NCI-H1930 (cell line): ENCODE data around the gene SULF2.
A peak's percentile ranks its signal among the peaks of the same experiment; 100 is the strongest.

ENCODE experiments used
- DNase-seq, 2 experiments: peaks; one replicate each; lab custom pipeline; 2025; lab: John Stamatoyannopoulos, UW

Gene SULF2

GRCh38 chr20:47711046-47711752, 74.1 kb downstream of the SULF2 start:
- no peak for DNase-seq

DNA sequence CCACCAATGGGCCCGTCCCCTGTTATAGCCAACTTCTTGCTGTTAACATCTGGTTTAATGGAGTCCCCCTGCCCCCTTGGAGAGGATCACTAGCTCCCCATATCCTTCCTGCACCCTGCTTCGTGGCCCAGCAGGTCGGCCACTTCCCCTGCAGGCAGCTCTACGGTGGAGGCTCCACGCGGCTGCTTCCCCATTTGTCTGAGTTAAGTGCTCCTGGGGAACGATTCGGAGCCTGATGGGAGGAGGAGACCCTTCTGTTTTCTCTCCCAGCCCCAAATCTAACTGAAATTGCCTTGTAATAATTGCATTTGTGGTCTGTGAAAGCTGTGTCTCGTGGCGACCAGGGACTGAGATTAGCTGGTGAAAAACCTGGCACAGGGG, 74.6 kb downstream of the SULF2 start:
- DNase-seq, result no peak

DNA sequence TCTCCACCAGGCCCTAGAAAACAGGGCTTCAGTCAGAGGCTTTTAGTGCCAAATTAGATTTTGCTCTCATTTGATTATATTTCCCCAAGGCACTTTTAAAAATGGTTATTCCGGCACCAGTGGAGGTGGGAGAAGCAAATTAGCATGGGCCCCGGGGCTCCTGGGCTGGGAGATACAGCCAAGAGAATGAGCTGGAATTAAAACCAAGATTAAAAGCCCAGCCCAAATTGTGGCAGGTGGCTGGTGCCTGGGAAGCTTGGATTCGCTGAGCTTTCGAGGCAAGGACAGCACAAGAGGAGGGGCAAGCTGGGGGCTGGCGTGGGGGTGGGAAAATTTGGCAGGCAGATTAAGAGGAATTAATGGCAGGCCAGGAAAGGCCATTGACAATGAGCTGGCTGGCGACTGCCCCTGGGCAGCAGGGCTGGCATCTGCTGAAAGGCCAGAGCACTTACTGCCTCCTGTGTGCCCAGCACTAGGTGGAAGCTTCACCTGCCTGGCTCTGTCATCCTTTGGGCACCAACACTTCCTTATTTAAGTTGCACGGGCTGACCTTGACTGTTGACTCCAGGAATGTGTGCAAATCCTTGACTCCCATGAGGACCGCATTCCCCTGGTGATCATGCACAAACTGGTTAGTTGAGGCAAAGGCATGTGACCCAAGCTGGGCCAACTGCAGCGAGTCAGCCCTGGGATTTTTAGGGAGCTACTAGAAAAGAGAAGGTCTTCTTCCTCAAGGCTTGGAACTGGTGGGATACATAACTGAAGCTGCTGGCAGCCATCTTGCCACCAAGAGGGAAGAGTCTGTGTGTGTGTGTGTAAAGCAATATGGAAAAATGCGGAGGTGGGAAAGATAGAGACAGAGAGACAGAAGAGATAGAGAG, 76.1 kb downstream of the SULF2 start:
- no peak for DNase-seq

DNA sequence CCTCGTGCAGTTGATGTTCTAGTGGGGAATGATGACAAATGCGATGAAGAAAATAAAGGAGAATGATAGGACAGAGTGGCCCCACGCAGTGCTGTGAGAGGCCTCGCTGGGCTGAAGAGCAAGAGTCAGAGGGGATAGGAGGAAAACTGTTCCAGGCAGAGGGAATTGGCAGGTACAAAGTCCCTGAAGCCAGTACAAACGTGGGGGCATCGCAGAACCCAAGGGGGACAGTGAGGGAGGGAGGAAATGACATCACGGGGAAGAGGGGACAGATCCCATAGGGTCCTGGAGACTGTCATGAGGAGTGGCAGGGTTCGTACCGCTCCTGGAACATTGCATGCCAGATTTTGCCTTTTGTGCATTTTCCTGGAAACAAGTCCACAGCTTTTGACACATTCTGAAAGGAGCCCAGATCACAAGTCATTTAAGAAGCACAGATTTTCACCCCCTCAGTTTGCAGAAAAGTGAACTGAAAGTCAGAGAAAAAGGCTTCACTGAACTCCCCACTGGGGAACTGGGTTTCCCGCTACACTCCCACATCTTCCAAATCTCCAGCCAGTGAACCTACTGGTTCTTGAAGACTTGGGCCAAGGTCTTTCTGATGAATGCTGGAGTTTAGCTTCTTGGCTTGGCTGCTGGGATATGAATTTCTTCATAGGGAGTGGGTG, 77.0 kb downstream of the SULF2 start:
- no peak for DNase-seq

DNA sequence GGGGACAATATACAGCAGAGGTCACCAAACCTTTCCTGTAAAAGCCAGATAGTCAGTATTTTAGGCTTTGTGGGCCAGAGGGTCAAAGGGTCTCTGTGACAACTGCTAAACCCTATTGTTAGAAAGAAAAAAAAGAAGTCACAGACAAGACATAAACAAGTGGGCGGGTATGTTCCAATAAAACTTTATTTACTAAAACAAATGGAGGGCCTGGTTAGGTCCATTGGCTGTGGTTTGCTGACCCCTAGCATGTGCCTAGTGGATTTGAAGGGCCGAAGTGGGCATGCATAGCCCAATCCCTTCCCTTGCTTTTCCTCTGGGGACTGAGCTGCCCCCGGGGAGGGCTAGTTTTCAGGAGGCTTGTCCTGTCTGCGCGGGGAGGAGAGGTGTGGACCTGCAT, 78.9 kb downstream of the SULF2 start:
- DNase-seq, result no peak

DNA sequence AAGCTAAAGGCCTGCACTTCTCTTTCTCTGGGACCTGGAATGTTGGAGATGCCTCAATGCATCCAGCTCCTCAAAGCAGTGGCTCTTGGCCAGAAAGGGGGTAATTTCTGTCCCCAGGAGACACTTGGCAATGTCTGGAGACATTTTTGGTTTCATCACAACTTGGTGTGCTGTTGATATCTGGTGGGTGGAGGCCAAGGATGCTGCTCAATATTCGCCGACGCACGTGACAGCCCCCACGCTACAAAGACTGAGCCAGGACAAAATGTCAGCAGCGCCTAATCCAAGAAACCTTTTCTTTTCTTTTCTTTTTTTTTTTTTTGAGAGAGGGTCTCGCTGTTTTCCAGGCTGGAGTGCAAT, 79.8 kb downstream of the SULF2 start:
- DNase-seq, result no peak

- DNase-seq, result no peak
Measured at GRCh38 chr20:47704746-47705496, 80.4 kb downstream of the SULF2 start.

DNA sequence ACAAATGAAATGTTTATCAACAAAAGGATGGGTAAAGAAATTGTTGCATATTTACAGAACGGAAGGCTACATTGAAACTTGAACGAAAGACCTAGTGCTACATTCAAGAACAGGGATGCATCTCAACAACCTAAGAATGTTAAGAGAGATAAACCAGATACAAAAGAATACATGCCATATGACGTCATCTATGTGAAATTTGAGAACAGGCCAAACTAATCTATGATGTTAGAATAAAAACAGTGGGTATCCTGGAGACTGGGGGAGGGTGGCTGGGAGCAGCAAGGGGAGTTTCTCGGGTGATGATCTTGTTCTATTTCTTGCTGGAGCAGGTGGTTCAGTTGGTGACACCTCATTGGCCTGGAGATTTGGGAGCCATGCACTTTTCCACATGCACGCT, 81.5 kb downstream of the SULF2 start:
- no peak for DNase-seq

DNA sequence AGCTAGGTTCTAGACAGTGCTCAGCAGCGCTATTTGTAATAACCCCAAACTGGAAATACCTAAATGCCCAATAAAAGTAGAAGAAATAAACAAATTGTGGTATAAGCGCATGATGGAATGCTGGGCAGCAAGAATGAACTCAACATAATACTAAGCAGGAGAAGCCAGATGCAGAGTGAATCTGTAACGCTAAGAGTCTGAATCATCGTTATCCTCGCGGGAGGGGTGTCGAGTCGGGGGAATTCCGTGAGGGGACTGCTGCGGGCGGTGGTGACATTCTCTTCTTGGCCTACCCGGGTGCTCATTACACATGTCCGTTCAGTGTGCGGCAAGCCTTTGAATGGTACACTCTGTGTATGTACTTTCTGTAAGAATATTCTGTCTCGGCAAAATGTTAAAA, 83.7 kb downstream of the SULF2 start:
- DNase-seq, result no peak

GRCh38 chr20:47700327-47700726, 85.0 kb downstream of the SULF2 start:
- DNase-seq, result no peak

DNA sequence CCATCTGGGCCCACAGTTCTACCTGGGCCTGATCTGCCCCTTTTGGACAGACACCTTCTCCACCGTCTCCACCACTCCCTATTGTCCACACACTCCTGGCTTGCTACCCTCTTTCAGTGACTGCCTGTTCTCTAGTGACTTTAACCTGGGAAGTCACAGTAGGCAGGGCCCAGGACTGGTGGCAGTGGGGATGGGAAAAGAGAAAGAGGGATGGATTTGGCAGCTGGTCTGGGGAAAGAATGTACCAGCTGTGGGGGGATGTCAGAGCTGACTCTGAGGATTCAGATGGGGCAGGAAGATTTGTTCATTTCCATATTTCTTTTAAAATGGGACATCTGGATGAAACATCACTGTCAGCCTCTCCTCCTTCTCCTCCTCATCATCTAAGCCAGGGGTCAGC, 85.5 kb downstream of the SULF2 start:
- no peak for DNase-seq

- DNase-seq, result no peak
Measured at GRCh38 chr20:47698142-47698541, 87.1 kb downstream of the SULF2 start.

DNA sequence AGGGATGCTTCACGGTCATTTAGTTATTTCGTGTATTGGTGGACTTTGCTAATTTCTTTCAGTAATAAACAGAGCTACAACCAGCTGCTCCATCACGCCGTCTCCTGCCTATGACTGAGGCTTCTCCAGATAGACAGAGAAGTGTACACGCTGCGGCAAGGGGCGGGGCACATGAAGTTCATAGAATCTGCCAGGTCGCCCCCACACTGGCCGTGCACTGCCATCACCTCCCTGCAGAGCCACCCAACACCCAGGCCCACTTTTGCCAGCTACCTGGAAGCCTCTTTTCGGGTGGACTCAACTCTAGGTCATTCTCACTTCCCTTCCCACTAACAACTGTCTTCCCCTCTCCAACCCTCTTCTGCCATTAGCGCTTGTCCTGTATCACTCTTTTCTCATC, 88.4 kb downstream of the SULF2 start:
- no peak for DNase-seq

GRCh38 chr20:47694021-47694818, 91.1 kb downstream of the SULF2 start:
- no peak for DNase-seq

- DNase-seq, result peak in 1 of 2 experiments; percentile 22
Measured at GRCh38 chr20:47691625-47692024, 93.7 kb downstream of the SULF2 start.

- DNase-seq, result no peak
Measured at GRCh38 chr20:47689731-47690130, 95.5 kb downstream of the SULF2 start.

GRCh38 chr20:47688385-47689381, 96.6 kb downstream of the SULF2 start:
- no peak for DNase-seq

DNA sequence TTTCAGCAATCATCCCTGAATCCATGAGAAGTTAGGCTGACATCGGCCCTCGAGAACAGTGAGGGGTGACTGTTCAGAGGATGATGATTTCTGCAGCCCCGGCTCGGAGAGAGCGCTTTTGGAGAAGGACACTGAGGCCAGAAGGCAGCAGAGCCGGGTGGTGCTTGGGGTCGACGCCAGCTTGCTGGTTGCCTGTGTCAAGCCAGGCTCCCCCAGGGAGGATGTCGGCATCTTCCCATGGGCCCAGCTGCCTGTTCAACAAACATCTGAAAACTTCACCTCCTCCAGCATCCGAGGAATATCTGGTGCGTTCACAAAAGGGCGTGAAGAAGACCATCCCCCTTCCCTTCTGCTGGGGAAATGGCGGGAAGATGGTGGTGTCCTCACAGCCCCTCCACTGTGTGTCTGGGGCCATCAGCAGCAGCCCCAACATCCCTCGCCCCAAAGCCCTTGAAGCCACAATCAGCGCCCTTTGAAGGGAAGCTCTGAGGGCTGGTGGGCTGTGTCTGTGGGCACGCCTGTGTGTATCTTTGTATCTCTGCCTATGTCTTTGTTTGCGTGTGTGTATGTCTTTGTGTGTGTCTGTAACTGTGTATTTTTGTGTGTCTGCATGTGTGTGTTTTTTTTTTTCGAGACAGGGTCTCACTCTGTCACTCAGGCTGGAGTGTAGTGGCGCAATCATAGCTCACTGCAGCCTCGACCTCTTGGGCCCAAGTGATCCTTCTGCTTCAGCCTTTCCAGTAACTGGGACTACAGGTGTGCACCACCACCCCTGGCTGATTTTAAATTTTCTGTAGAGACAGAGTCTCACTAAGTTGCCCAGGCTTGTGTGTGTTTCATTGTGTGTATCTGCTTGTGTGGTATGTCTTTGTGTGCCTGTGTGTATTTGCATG, 97.9 kb downstream of the SULF2 start:
- no peak for DNase-seq

DNA sequence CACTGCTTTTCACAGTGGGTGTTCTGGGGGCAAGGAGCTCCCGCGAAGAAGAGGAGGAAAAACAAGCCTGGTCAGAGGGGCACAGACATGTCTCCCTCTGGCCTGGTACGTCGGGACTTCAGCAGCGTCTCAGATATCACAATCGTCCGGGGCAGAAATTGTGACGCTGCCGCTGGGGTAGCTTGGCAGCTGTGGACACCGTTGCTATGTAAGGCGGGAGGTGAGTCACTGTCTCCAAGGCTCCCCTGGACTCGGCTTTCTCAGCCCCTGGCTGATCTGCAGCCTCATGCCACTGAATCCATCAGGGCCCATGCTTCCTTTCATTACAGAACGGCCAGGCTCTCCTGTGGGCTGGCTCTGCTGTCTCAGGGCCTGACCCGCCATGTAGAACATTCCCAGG, 98.7 kb downstream of the SULF2 start:
- DNase-seq, result no peak
